ENCODE measurements around the gene S1PR4.

DNA sequence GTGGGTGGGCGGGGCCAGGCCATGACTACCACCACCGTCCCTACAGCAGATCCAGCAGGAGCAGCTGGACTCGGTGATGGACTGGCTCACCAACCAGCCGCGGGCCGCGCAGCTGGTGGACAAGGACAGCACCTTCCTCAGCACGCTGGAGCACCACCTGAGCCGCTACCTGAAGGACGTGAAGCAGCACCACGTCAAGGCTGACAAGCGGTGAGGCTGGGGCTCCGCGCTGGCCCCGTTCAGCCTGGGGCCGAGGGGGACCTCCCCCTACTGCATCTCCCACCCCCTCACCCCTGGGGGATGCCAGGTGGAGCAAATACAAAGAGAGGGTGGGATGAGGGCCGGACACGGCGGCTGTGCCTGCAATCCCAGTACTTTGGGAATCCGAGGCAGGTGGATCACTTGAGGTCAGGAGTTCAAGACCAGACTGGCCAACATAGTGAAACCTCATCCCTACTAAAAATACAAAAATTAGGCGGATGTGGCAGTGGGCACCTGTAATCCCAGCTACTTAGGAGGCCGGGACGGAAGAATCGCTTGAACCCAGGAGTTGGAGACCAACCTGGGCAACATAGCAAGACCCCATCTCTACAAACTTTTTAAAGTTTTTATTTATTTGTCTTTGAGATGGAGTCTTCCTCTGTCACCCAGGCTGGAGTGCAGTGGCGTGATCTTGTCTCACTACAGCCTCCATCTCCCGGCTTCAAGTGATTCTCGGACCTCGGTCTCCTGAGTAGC lies 27.8 kb downstream of the S1PR4 start:
- no peak for TF ChIP-seq MEIS2 (IDR thresholded peaks at IDR 0.05; ENCODE audit: partially characterized antibody)
- no peak for TF ChIP-seq SMC3 (conservative IDR thresholded peaks at IDR 0.05; ENCODE audit: insufficient read depth, low read depth, low read length)
- TF ChIP-seq, protein P1, sequence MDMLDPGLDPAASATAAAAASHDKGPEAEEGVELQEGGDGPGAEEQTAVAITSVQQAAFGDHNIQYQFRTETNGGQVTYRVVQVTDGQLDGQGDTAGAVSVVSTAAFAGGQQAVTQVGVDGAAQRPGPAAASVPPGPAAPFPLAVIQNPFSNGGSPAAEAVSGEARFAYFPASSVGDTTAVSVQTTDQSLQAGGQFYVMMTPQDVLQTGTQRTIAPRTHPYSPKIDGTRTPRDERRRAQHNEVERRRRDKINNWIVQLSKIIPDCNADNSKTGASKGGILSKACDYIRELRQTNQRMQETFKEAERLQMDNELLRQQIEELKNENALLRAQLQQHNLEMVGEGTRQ (CRISPR knock-in tag; IDR thresholded peaks at IDR 0.05): no peak
- TF ChIP-seq PHB2 (IDR thresholded peaks at IDR 0.05; ENCODE audit: low read depth): no peak
- no peak for TF ChIP-seq CBFB (CRISPR knock-in tag; IDR thresholded peaks at IDR 0.05)
- TF ChIP-seq, protein P2, sequence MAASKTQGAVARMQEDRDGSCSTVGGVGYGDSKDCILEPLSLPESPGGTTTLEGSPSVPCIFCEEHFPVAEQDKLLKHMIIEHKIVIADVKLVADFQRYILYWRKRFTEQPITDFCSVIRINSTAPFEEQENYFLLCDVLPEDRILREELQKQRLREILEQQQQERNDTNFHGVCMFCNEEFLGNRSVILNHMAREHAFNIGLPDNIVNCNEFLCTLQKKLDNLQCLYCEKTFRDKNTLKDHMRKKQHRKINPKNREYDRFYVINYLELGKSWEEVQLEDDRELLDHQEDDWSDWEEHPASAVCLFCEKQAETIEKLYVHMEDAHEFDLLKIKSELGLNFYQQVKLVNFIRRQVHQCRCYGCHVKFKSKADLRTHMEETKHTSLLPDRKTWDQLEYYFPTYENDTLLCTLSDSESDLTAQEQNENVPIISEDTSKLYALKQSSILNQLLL (CRISPR knock-in tag; IDR thresholded peaks at IDR 0.05; ENCODE audit: borderline replicate concordance): no peak

All from K562 (cell line).